Measurements from ENCODE around the gene TIAM1. TPM values are rescaled to one million over a fixed set of nuclear protein-coding genes. Genes with fewer than 3 reads are reported as not detected.

TIAM1 gene
- polyA plus RNA-seq, 3 donors = 1.3 to 5.2 (median 2.7) TPM

GRCh38 chr21:31135531-31136184 is 208.4 kb downstream of the TIAM1 start:
- 63 to 77% (median 72%) methylated on average over 12 of the region's 12 CpGs for WGBS, 3 donors
- H3K27ac ChIP-seq (ENCODE audit: low read depth, low read length) = no peak overlapping the region

GRCh38 chr21:31133243-31133830 is 210.7 kb downstream of the TIAM1 start:
- 76 to 90% (median 85%) methylated on average over 7 of the region's 7 CpGs for WGBS, 3 donors

GRCh38 chr21:31132574-31133242 is 211.4 kb downstream of the TIAM1 start:
- WGBS, 3 donors = 54 to 63% (median 61%) methylated on average over 11 of the region's 11 CpGs
- H3K27ac ChIP-seq (ENCODE audit: low read depth, low read length) = no peak overlapping the region

More at GRCh38 chr21:31133243-31133830, 210.7 kb downstream of the TIAM1 start:
- no peak overlapping the region for H3K27ac ChIP-seq (ENCODE audit: low read depth, low read length)

- 76 to 83% (median 80%) methylated on average over 2 of the region's 2 CpGs for WGBS, 3 donors
- H3K27ac ChIP-seq (ENCODE audit: low read depth, low read length) = no peak overlapping the region
These were observed 213.2 kb downstream of the TIAM1 start for GRCh38 chr21:31130821-31131220.

GRCh38 chr21:31128234-31128633 is 215.8 kb downstream of the TIAM1 start:
- WGBS, 3 donors = 36 to 77% (median 72%) methylated on average over 5 of the region's 5 CpGs
- H3K27ac ChIP-seq (ENCODE audit: low read depth, low read length) = no peak overlapping the region

GRCh38 chr21:31124010-31124409 is 220.1 kb downstream of the TIAM1 start:
- WGBS, 3 donors = 49 to 66% (median 50%) methylated on average over 6 of the region's 6 CpGs

GRCh38 chr21:31119199-31119598 is 224.9 kb downstream of the TIAM1 start:
- 87 to 93% (median 92%) methylated on average over 6 of the region's 6 CpGs for WGBS, 3 donors
- no peak overlapping the region for H3K27ac ChIP-seq (ENCODE audit: low read depth, low read length)

More at GRCh38 chr21:31124010-31124409, 220.1 kb downstream of the TIAM1 start:
- no peak overlapping the region for H3K27ac ChIP-seq (ENCODE audit: low read depth, low read length)

- H3K27ac ChIP-seq (ENCODE audit: low read depth, low read length) = no peak overlapping the region
- WGBS, 3 donors = 68 to 77% (median 75%) methylated on average over 9 of the region's 9 CpGs
These were observed 226.7 kb downstream of the TIAM1 start for GRCh38 chr21:31117128-31117916.

GRCh38 chr21:31115249-31115648 is 228.8 kb downstream of the TIAM1 start:
- WGBS, 3 donors = 70 to 85% (median 81%) methylated on average over 9 of the region's 9 CpGs

GRCh38 chr21:31111093-31111492 is 233.0 kb downstream of the TIAM1 start:
- WGBS, 3 donors = 69 to 79% (median 76%) methylated on average over 6 of the region's 6 CpGs
- H3K27ac ChIP-seq (ENCODE audit: low read depth, low read length) = no peak overlapping the region

More at GRCh38 chr21:31115249-31115648, 228.8 kb downstream of the TIAM1 start:
- no peak overlapping the region for H3K27ac ChIP-seq (ENCODE audit: low read depth, low read length)

- no peak overlapping the region for H3K27ac ChIP-seq (ENCODE audit: low read depth, low read length)
- WGBS, 3 donors = 37 to 80% (median 67%) methylated on average over 4 of the region's 4 CpGs
These were observed 233.6 kb downstream of the TIAM1 start for GRCh38 chr21:31110430-31110829.

- WGBS, 3 donors = 42 to 86% (median 49%) methylated on average over 1 of the region's 1 CpG
- no peak overlapping the region for H3K27ac ChIP-seq (ENCODE audit: low read depth, low read length)
These were observed 236.2 kb downstream of the TIAM1 start for GRCh38 chr21:31107871-31108270.

GRCh38 chr21:31107176-31107785 is 236.8 kb downstream of the TIAM1 start:
- 80 to 84% (median 81%) methylated on average over 4 of the region's 4 CpGs for WGBS, 3 donors
- no peak overlapping the region for H3K27ac ChIP-seq (ENCODE audit: low read depth, low read length)

GRCh38 chr21:31103571-31104265 is 240.3 kb downstream of the TIAM1 start:
- no peak overlapping the region for H3K27ac ChIP-seq (ENCODE audit: low read depth, low read length)
- 70 to 83% (median 76%) methylated on average over 4 of the region's 4 CpGs for WGBS, 3 donors

GRCh38 chr21:31103163-31103562 is 240.9 kb downstream of the TIAM1 start:
- 37 to 53% (median 38%) methylated on average over 3 of the region's 3 CpGs for WGBS, 3 donors
- no peak overlapping the region for H3K27ac ChIP-seq (ENCODE audit: low read depth, low read length)

GRCh38 chr21:31099122-31099521 is 244.9 kb downstream of the TIAM1 start:
- no peak overlapping the region for H3K27ac ChIP-seq (ENCODE audit: low read depth, low read length)
- WGBS, 3 donors = 66 to 82% (median 80%) methylated on average over 14 of the region's 14 CpGs

- no peak overlapping the region for H3K27ac ChIP-seq (ENCODE audit: low read depth, low read length)
- WGBS, 3 donors = 9 to 14% (median 13%) methylated on average over 23 of the region's 23 CpGs
These were observed 245.5 kb downstream of the TIAM1 start for GRCh38 chr21:31098576-31099005.

All from adipose tissue (tissue), 3 donors.